Naive thymus-derived CD8-positive, alpha-beta T cell (primary cell): Measurements from ENCODE around the gene SORD. TPM values are rescaled to one million over a fixed set of nuclear protein-coding genes. Genes with fewer than 3 reads are reported as not detected.
"Not testable (repeated sequence)": the region's sequence is repeated elsewhere in the genome, so short reads cannot be mapped to it uniquely, and the experiment has no call there.

Source experiments
- ATAC-seq, 2 donors: fragments of 150-1000 bp; cut with Tn5 transposase in 1 of 2; sonication (Bioruptor Pico), chemical (Tn5 transposase) in 1 of 2; 1 replicate in 1 of 2; 2 replicates in 1 of 2; pipeline ENCODE4 v1.10.0; 2021; ENCODE audit warnings: mild to moderate bottlenecking in 2 of 2, moderate library complexity in 2 of 2
- POLR2A ChIA-PET: fragments of 350-600 bp; sonication (Branson Sonifier 250); formaldehyde crosslinking; loops from one replicate; lab custom pipeline; 2021; ENCODE audit warnings: antibody characterized with exemption; lab: Charles Lee
- DNase-seq, 10 donors: peaks; one replicate each; pipeline versions ENCODE4 v3.0.0 to v3.0.0-alpha.2; 2020 to 2022
- H3K27ac Mint-ChIP-seq, 10 donors: one replicate each; pipeline ENCODE4 v1.8.0; 2020 to 2022; ENCODE audit warnings: mild to moderate bottlenecking in 10 of 10, mixed read lengths in 10 of 10, moderate library complexity in 4 of 10, inconsistent platforms in 1 of 10
- H3K27me3 Mint-ChIP-seq, 5 donors: one replicate each; pipeline ENCODE4 v1.8.0; 2021 to 2022; ENCODE audit warnings: mixed read lengths in 5 of 5
- H3K36me3 Mint-ChIP-seq, 3 donors: one replicate each; pipeline ENCODE4 v1.8.0; 2020 to 2022; ENCODE audit warnings: mixed read lengths in 3 of 3, mild to moderate bottlenecking in 2 of 3, inconsistent platforms in 1 of 3
- H3K4me1 Mint-ChIP-seq, 4 donors: one replicate each; pipeline ENCODE4 v1.8.0; 2021 to 2022; ENCODE audit warnings: mixed read lengths in 4 of 4
- H3K4me3 Mint-ChIP-seq, 10 donors: one replicate each; pipeline ENCODE4 v1.8.0; 2020 to 2022; ENCODE audit warnings: mild to moderate bottlenecking in 10 of 10, mixed read lengths in 10 of 10, moderate library complexity in 6 of 10, inconsistent platforms in 1 of 10
- H3K9me3 Mint-ChIP-seq, 9 donors: one replicate each; pipeline ENCODE4 v1.8.0; 2020 to 2022; ENCODE audit warnings: mixed read lengths in 9 of 9, mild to moderate bottlenecking in 3 of 9, inconsistent platforms in 1 of 9, moderate library complexity in 1 of 9
- polyA plus RNA-seq, 3 donors: library from polyadenylated mRNA; unstranded; fragments of 300-500 nt; fragmentation: Illumina TruSeq; gene quantifications; one replicate each; pipeline ENCODE4 v1.2.3, GENCODE V29; 2021
- total RNA-seq, 8 experiments: library from RNA in 2 of 8; stranded (reverse) in 2 of 8; gene quantifications; one replicate each; pipeline ENCODE4 v1.2.3 and lab custom pipeline; 2021 to 2026

The SORD gene
- total and polyA plus RNA-seq, 5 experiments from 2014 or later: 4.1 to 6.3 (median 5.0) TPM

- Mint-ChIP-seq H3K27ac (no peak overlapping the region), H3K9me3 (peaks cover 0 to 2% (median 0%) of the 10 kb centered on the region in 9 donors), H3K4me1 (no peaks in the 10 kb centered on the region), H3K27me3 (peaks cover 10 to 21% (median 14%) of the 10 kb centered on the region in 5 donors), H3K36me3 (no peaks in the 10 kb centered on the region), H3K4me3 (no peak overlapping the region)
- ATAC-seq: no peak
- no peak for DNase-seq
- POLR2A ChIA-PET: no interaction called here
Observed at GRCh38 chr15:45094358-45094730, 71.3 kb downstream of the SORD start.

DNA sequence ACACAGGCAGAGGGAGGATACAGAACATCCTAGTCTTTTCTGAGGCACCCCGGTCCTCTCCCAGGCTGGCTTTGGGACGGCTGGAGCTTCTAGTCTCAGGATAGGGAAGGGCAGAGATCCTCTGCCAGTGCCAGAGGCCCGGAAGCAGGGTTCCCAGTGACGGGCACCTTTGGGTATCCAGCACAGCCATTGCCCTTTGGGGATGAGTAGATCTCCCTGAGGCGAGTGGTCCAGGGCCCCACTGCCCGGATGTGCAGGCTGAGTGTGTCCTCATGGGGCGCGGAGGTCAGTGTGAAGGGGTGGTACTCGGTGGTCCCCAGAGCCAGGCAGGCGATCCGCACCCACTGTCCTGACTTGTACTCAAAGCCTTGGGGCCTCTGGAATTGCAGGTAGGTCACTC is 72.7 kb downstream of the SORD start:
- Mint-ChIP-seq H3K36me3 (no peaks in the 10 kb centered on the region), H3K27me3 (peaks cover 7 to 27% (median 11%) of the 10 kb centered on the region in 5 donors), H3K4me3 (no peak overlapping the region), H3K4me1 (no peaks in the 10 kb centered on the region), H3K27ac (no peak overlapping the region), H3K9me3 (peaks cover 0 to 2% (median 0%) of the 10 kb centered on the region in 9 donors)
- ATAC-seq (no peak), DNase-seq (no peak)
- POLR2A ChIA-PET: no interaction called here

- Mint-ChIP-seq H3K36me3 (no peaks in the 10 kb centered on the region), H3K4me3 (no peak overlapping the region), H3K27me3 (peaks cover 0 to 17% (median 6%) of the 10 kb centered on the region in 5 donors), H3K9me3 (peaks cover 0 to 2% (median 0%) of the 10 kb centered on the region in 9 donors), H3K4me1 (no peaks in the 10 kb centered on the region), H3K27ac (no peak overlapping the region)
- POLR2A ChIA-PET: no interaction called here
- ATAC-seq (no peak), DNase-seq (no peak)
Observed at GRCh38 chr15:45097466-45097865, 74.5 kb downstream of the SORD start.

DNA sequence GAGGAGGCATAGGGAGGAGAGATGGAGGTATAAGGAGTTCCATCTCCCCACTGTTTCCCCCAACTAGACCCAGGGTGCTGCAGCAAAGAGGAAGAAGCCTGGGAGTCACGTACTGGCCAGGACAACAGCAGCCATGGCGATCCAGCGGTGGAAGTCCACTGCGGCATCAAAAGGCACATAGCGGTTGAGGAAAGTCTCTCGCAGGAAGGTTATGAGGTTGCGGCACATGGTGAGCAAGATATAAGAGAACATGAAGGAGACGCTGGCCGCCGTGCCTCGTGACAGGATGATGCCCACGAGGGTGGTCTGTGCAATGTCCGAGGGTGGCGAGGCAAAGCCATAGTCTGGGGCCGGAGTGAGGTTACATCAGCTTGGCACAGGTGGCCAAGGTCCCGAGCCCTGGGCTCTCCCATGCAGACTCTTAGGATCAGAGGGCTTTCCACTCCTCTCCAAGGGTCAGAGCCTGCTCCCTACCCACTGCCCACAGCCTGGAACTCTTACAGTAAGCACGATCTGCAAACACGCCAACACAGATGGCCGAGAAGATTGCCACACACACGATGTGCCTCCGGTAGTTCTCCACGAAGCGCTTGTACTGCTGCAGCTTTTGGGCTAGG is 76.7 kb downstream of the SORD start:
- no peak for ATAC-seq
- Mint-ChIP-seq H3K4me3 (no peak overlapping the region), H3K4me1 (no peaks in the 10 kb centered on the region), H3K36me3 (no peaks in the 10 kb centered on the region), H3K27ac (no peak overlapping the region), H3K9me3 (no peaks in the 10 kb centered on the region), H3K27me3 (peaks cover 3 to 23% (median 10%) of the 10 kb centered on the region in 5 donors)
- DNase-seq: no peak
- POLR2A ChIA-PET: no interaction called here

GRCh38 chr15:45100884-45101625 is 78.1 kb downstream of the SORD start:
- Mint-ChIP-seq H3K9me3 (no peaks in the 10 kb centered on the region), H3K4me1 (no peaks in the 10 kb centered on the region), H3K27me3 (peaks cover 3 to 23% (median 10%) of the 10 kb centered on the region in 5 donors), H3K27ac (peak overlapping the region in 1 of 10 donors; percentile 71), H3K36me3 (no peaks in the 10 kb centered on the region), H3K4me3 (no peak overlapping the region)
- ATAC-seq (no peak), DNase-seq (no peak)
- POLR2A ChIA-PET: no interaction called here

GRCh38 chr15:45101749-45102148 is 78.8 kb downstream of the SORD start:
- Mint-ChIP-seq H3K27me3 (peaks cover 3 to 28% (median 10%) of the 10 kb centered on the region in 5 donors), H3K36me3 (no peaks in the 10 kb centered on the region), H3K9me3 (no peaks in the 10 kb centered on the region), H3K4me1 (no peaks in the 10 kb centered on the region), H3K27ac (no peak overlapping the region), H3K4me3 (no peak overlapping the region)
- DNase-seq (no peak), ATAC-seq (no peak)
- POLR2A ChIA-PET: no interaction called here

DNA sequence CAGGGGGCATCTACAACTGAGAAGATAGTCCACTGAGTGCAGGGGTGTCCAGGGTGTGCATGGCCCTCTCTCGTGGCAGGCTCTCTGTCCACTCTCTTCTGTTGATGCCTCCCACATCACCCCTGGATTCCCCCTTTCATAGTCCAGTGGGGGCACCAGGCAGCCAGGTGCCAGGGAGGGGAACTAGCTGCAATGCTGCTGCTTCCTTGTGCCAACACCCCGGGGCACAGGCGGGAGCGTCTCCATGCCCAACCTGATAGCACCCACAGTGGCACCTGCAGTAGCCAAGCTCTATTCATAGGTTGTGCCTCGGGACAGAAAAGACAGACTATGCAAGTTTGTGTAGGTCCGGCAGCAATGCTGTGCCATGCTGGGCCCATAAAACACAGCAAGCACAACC is 79.2 kb downstream of the SORD start:
- Mint-ChIP-seq H3K27me3 (peaks cover 6 to 33% (median 13%) of the 10 kb centered on the region in 5 donors), H3K4me1 (no peaks in the 10 kb centered on the region), H3K4me3 (no peak overlapping the region), H3K9me3 (no peaks in the 10 kb centered on the region), H3K27ac (no peak overlapping the region), H3K36me3 (no peaks in the 10 kb centered on the region)
- ATAC-seq (no peak), DNase-seq (no peak)
- POLR2A ChIA-PET: no interaction called here

DNA sequence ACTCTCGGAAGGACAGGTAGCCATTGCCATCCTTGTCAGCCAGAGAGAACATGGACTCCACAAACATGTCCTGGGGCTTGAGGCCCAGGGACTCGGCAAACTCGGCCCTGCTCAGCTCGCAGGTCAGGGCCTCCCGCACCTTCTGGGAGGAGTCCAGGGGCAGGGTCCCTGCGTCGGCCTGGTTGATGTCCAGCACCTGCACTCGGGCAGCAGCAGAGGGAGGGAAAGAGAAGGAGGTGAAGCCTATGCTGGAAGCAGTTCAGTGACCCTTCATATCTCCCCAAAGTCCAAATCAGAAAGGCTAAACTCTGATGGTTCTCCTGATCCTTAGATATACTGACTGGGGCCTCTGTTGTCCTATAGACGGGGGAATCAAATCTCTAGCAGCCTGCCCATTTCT is 81.2 kb downstream of the SORD start:
- H3K4me3 Mint-ChIP-seq, POLR2A ChIA-PET: not testable (repeated sequence)
- H3K27me3 Mint-ChIP-seq: peaks cover 10 to 46% (median 22%) of the 10 kb centered on the region in 5 donors

GRCh38 chr15:45105586-45105985 is 82.6 kb downstream of the SORD start:
- H3K36me3 Mint-ChIP-seq: no peaks in the 10 kb centered on the region
- peaks cover 0 to 4% (median 0%) of the 10 kb centered on the region in 4 donors for H3K4me1 Mint-ChIP-seq
- ATAC-seq (no peak), DNase-seq (no peak)
- POLR2A ChIA-PET: no interaction called here
- no peaks in the 10 kb centered on the region for H3K9me3 Mint-ChIP-seq
- H3K4me3 Mint-ChIP-seq: no peak overlapping the region
- H3K27me3 Mint-ChIP-seq: peaks cover 15 to 60% (median 36%) of the 10 kb centered on the region in 5 donors
- no peak overlapping the region for H3K27ac Mint-ChIP-seq

More for the DNA sequence above, 81.2 kb downstream of the SORD start:
- ATAC-seq, H3K36me3 Mint-ChIP-seq, H3K9me3 Mint-ChIP-seq, DNase-seq, H3K4me1 Mint-ChIP-seq: not testable (repeated sequence)
- peak overlapping the region in 1 of 10 donors; percentile 46 for H3K27ac Mint-ChIP-seq

GRCh38 chr15:45106002-45106790 is 83.2 kb downstream of the SORD start:
- no peak for DNase-seq
- no peak for ATAC-seq
- peaks cover 15 to 61% (median 37%) of the 10 kb centered on the region in 5 donors for H3K27me3 Mint-ChIP-seq

DNA sequence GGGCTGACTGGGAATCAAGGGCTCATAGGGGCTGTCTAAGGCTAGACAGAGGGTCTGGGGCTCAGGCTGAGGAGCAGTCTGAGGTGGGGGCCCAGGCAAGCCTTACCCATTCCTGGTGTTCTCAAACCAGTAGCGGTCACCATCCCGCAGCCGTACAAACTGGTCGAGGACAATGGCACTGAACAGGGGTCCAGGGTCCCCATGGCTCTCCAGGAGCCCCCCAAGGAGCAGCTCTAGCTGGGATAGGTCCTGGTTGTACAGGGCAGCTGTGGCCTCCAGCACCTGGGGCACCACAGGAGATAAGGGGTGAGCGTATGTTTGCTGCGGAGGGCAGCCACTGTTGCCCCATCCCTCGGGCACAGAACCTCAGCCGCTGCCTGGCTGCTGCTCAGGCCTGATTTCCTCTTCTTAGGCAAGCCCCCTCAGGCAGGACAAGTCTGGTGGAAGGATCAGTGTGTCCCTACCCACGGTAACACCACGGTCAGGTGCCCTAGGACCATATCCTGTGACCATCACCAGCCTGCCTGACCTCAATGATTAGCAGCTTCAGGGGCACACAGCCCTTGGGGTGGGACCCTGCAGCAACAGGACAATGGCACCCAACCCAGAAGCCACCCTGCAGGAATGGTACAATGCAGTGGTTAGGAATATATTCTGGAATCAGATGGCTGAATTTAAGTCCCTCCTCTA is 85.1 kb downstream of the SORD start:
- Mint-ChIP-seq H3K27ac (no peak overlapping the region), H3K36me3 (no peaks in the 10 kb centered on the region), H3K4me1 (peaks cover 5 to 18% (median 14%) of the 10 kb centered on the region in 4 donors), H3K27me3 (peaks cover 23 to 72% (median 47%) of the 10 kb centered on the region in 5 donors), H3K4me3 (no peak overlapping the region), H3K9me3 (no peaks in the 10 kb centered on the region)
- ATAC-seq: no peak
- DNase-seq: no peak
- POLR2A ChIA-PET: no interaction called here

More at GRCh38 chr15:45106002-45106790, 83.2 kb downstream of the SORD start:
- POLR2A ChIA-PET: no interaction called here
- Mint-ChIP-seq H3K4me3 (no peak overlapping the region), H3K4me1 (peaks cover 0 to 5% (median 0%) of the 10 kb centered on the region in 4 donors), H3K27ac (no peak overlapping the region), H3K9me3 (no peaks in the 10 kb centered on the region), H3K36me3 (no peaks in the 10 kb centered on the region)

DNA sequence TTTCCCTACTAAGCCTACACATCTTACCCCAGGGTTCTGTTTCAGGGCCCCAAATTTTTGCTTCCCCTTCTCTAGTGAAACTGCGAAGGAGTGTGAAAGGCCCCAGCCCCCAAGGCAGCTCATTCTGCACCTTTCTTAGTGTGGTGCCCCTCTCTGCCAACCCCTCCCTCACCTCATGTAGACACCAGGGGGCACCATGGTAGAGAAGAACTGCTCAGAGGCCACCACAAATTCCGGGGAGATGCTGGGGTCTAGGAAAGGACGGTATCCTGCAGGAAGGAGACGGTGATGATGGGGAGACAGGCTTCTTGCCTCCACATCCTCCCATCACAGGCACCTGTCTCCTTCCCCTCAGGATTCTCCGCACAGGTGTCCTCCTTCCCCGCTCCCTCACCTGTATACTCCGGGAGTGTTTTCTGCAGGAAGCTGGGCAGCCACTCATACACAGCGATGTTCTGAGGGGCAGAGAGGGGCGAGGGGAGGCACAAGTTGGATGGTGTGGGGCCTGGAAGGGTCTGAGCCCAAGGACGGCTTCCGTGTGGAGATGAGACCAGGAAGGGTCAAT is 87.3 kb downstream of the SORD start:
- DNase-seq: peak in 1 of 10 donors; percentile 19

More for the DNA sequence above, 87.3 kb downstream of the SORD start:
- no peaks in the 10 kb centered on the region for H3K9me3 Mint-ChIP-seq
- POLR2A ChIA-PET: no interaction called here
- no peak for ATAC-seq
- H3K27me3 Mint-ChIP-seq: peaks cover 34 to 82% (median 59%) of the 10 kb centered on the region in 5 donors
- no peak overlapping the region for H3K27ac Mint-ChIP-seq
- peaks cover 13 to 38% (median 31%) of the 10 kb centered on the region in 4 donors for H3K4me1 Mint-ChIP-seq
- peaks cover 0 to 2% (median 0%) of the 10 kb centered on the region in 3 donors for H3K36me3 Mint-ChIP-seq
- peak overlapping the region in 3 of 10 donors; percentile 2 to 41 (median 14) for H3K4me3 Mint-ChIP-seq
